ENCODE measurements around the gene PRDM11.

- TF ChIP-seq EZH2 (IDR thresholded peaks at IDR 0.05) (no peak), POLR2AphosphoS5 (IDR thresholded peaks at IDR 0.05; ENCODE audit: borderline replicate concordance, low read depth, low read length) (no peak), FOXP2 (optimal IDR thresholded peaks at IDR 0.05; ENCODE audit: control extremely low read depth, extremely low read length, insufficient read depth) (no peak)
These were observed 71.6 kb downstream of the PRDM11 start for GRCh38 chr11:45217991-45218390.

All from SK-N-MC (cell line).